ENCODE results near the gene GRIK2. TPM values are rescaled to one million over a fixed set of nuclear protein-coding genes. Genes with fewer than 3 reads are reported as not detected.

GRIK2 gene
- total RNA-seq: not detected in 2 replicates

GRCh38 chr6:101393251-101393828, at the start of gene GRIK2:
TSS of gene GRIK2 (plus strand) at chr6:101393708.

